HG03439 (cell line): ENCODE measurements around the gene CC2D1A.

Experiments
- ATAC-seq: cut with Tn5 transposase; IDR thresholded peaks from one replicate; pipeline ENCODE4 v1.9.1; 2021; ENCODE audit warnings: mild to moderate bottlenecking, moderate library complexity; ENCODE audit not compliant: unreplicated experiment

Gene CC2D1A

DNA sequence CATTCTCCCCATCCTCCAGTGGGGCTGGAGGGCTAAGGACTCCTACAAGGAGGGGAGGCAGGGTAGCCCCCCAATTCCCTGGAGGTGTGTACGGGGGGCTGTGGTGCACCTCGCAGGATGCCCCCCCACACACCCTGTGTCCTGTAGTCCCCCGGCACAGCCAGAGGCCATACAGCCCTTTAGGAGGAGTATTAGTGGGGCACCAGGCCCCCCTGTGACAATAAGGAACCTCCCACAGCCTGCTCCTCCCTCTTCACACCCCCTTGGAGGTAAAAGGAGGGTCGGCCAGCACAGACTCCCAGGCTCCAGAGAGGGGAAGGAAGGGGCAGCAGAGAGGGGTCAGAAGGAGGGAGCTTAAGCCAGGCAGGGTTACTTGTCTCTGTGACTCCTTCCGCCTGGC lies 29.2 kb upstream of the CC2D1A start, which contains the start of gene NANOS3:
Gene NANOS3 (plus strand): TSS at position 301 of the 400 bp plus-strand sequence. CDS start 115 bp downstream, outside the sequence.
- ATAC-seq: no peak

DNA sequence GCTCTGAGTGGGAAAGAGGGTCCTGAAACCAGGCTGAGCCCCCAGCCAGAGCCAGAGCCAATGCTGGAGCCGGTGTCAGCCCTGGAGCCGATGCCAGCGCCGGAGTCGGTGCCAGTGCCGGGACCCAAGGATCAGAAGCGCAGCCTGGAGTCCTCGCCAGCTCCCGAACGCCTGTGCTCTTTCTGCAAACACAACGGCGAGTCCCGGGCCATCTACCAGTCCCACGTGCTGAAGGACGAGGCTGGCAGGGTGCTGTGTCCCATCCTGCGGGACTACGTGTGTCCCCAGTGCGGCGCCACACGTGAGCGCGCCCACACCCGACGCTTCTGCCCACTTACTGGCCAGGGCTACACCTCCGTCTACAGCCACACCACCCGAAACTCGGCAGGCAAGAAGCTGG lies 28.7 kb upstream of the CC2D1A start:
- no peak for ATAC-seq

DNA sequence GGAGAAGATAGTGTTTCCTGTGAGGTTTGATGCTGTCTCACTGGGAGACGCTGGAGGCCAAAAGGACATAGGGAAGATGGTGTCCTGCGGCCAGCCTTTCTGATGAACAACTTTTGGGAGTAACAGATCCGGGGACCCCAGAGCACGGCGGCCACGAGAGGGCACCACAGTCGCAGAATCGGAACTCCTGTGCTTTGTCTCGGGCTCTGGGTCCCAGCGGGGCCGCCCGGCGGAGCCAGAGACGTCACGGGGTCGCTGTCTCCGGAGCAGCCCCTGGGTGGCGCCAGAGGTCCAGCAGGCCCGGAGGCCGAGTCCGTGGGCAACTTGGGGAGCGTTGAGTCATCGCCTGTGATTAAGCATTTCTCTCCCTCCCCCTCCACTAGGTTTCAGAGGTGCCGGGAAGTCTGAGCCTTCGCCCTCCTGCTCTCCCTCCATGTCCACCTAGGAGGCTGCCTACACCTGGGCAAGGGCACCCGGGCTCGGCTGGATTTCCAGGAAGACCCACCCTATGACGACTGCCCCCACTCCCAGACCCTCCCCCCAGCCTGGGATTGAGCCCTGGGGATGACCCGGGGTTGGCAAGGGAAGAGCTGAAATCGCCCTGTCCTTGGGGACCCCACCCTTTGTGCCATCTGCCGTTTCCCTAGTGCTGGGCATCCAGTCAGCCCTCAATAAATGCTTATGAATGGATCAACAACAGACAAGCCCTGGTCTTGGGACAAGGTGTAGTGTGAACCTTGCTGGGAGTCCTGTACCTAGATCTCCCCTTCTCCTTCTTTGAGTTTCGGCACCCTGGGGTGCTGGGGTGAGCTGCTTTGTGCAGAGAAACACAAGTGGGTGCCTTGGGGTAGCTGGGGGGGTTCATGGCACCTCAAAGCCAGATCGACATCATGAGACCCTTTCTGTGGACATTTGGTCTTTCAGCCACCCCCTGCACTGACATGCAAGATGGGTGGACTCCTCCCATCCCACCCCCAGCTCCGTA lies 25.6 kb upstream of the CC2D1A start:
- ATAC-seq: peak; percentile 79

DNA sequence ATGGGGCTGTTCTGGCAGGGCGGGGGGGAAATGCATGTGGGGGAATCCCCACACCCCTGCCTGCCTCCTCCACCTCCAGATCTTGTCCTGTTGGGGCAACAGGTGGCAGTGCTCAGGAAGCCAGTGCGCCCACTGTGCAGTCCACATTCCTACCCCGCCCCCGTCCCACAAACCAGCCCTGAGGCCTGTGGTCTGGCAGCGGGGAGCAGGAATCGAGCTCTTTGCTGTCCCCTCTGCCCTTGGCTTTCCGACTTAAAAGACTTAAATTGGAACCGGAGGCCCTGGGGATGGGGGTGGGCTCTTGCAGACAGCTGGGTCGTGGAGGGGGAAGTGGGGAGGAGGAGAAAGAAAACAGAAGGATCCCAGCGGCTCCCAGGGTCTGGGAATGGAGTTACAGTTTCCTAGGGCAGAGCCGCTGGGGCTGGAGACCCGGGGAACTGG lies 24.7 kb upstream of the CC2D1A start:
- no peak for ATAC-seq

DNA sequence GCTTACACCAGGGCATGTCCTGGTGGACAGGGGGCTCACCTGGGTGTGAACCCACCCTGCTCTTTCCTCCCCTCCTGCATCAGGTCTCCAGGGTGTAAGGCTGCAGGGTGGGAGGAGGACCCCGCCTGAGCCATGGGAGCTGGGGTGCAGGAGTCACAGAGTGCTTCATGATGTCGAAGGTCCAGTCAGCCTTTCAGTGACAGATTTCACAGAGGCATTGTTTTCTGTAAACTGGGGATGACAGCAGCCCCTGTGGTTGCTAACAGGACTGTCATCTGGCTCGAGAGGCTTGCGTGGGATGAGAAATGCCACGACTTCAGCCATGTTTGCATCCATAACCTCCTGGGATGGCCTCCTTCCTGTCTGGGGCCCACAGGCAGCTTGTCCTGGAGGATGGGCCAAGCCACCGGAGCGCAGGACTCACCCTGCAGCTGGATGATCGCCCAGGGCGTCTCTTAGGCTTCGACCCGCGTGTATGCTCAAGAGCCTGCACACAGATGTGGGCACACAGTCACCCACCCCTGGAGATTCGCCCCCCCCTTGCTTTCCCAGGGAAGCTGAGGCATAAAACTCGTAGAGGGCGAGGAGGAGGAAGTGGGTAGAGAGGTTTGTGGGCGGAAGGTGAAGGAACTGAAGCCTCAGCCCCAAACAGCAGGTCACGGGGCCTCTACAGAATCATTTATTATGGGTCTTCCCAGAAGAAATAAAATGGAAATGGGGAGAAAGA lies 24.1 kb upstream of the CC2D1A start:
- no peak for ATAC-seq

DNA sequence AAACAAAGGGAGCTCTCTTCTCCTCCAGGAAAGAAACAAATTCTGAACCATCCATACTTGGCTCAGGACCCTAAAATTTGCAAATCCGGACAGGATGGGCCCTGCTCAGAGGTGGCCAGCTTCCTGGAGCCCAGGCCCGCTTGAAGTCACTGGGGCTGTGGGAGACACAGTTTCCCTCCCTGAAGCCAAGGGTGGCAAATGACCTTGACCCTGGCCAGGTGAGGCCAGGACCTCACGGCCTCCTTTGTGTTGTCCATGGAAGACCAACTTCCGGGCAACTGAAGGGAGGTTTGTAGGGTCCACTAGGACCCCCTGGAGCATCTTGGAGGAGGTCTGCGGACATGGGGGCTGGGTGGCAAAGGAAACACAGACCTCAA lies 23.6 kb upstream of the CC2D1A start:
- ATAC-seq: no peak

DNA sequence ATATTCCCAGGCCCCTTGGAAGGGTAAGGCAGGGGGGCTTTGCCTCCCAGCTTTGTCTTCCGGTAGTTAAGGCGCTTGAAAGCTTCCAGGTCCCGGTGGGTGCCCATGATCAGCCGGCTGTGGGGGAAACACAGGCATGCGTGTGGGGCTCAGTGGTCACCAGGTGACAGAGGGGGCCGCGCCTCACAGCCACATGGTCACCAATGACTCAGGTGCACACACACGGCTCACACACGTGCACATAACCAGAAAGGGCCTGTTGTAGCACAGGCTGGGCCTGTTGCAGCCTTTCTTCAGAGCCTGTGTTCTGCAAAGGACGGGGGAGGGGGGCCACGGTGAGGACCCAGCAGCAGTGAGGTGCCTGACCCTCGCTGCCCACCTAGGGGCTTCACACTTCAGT lies 23.2 kb upstream of the CC2D1A start:
- no peak for ATAC-seq

DNA sequence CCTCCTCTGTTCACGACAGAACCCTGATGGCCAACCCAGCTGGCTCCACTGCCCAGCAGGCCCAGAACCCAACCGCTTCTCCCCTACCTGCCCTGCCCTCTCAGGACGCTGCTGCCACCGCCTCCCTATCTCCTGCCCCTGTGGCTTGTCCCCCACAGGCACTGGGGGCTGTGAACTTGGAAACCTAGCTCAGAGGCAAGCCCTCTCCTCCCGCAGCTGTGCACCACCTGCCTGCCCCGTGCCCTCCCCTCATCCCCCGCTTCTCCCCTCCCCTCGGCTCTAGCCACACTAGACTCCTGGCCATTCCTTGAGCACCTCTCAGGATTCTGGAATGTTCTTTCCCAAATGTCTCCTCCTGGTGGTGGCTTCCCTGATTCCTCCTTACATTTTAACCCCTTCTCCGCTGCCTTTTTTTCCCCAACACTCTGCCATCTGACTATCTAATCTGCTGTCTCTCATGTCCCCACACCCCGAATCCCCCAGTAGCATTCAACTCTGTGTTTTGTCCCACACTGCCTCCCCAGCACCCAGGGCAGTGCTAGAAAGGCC lies 22.4 kb upstream of the CC2D1A start:
- no peak for ATAC-seq

DNA sequence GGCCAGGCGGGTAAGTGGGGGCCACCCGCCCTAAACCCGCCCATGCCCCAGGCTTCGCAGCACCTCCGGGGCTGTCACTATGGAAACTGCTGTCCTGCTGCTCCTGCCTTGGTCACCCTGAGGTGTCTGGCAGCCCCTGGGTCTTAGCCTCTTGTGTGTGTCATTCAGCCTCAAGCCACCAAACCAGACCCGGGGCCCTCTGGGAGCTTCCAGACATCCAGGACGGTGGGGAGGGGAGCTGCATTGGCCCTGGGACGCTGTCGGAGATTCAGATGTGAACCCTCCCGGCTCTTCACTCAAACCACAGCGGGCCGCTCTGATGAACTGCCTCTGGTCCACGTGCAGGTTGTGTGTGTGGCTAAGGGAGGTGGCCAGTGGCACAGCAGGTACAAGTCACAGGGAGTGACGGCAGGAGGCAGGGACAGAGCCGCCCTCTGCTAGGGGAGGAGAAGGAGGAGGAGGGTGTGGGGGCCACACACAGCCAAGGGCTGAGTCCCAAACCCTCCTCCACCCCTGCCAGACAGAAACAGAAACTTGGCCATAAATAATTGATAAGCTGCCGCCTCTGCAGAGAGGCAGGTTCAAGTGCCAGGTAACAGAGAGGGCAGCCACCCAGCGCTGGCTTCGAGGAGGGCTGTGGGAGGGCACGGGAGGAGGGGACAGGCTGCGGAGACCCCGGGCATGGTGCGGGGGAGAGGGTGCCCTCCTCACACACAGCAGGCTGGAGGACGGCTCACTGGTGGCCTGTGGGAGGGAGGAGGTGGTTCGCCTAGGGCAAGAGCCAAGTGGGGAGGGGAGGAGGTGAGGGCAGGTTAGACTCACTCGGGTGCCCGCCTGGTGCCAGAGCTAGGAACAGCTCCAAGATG lies 21.0 kb upstream of the CC2D1A start:
- ATAC-seq: no peak

DNA sequence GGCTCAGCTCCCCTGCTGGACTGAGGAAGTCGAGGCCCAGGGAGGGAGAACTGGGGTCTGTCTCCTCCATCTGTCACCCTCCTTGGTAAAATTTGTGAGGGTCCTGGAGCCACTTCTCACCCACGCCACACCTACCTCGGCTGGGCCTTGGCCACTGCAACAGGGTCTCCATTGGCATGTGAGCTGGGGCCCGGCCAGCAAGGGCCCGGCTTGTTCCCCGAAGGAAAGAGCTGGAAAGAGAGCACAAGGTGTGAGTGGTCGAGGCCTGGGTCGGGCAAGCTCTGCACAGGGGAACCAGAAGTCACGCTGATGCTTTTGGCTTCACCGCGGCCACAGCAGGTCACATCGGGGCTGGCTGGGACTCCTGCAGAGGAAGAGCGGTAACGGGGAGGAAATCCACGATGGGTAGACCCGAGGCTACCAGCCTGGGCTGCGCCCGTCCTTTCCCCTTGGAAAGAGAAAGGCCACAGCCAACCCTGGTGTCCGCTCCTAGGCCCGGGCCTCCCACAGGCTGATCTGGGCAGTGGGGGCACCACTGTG lies 20.1 kb upstream of the CC2D1A start:
- ATAC-seq: no peak

DNA sequence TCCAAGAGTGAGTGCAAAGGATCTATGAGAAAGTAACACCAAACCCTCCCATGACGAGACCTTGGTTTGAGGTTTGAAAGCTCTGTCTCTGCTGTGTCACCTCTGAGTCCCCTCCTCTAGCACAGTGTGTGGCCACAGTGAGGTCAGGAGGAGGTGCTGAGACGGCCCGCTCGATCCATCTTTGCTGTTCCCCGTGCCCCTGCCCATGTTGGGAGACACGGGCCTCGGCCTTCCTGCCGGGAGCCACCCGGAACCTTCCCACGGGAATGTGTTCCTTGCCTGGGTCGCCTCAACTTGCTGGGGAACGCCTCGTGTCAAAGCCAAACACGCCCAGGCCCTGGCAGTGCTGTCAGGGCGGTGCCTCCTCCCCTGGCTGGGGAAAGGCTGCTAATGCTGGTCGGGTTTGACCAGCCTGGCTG lies 19.0 kb upstream of the CC2D1A start:
- no peak for ATAC-seq

DNA sequence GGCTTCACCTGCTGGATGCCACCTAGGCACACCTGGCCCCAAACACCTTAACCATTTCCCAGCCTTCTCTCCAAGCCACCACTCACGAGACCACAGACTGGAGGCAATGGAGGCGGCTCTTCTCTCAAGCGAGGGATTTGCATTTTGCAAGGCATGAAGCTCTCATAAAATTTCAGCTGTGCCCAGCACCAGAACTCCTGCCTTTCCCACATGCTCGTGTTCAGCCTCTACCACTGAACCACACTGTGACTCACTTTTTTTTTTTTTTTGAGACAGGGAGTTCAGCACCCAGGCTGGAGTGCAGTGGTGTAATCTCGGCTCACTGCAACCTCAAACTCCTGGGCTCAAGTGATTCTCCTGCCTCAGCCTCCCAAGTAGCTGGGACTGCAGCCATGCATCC lies 18.5 kb upstream of the CC2D1A start:
- ATAC-seq: no peak

DNA sequence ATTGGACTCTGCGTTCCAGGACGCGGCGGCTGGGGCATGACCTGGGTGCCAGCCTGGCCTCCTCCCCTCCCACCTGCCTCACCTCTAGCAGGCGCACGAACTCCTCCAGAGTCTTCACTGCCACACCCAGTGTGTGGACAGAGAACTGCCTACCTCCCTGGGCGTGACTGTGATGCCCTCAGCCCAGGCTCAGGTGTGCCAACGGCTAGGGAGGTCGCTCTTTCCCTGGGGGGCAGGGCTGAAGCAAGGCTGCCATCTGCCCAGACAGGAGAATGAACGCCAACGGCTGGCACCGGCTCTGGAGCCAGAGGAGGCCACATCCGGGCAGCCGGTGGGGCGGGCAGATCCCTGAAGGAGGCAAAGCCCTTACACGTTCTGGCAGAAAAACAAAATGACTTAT lies 17.7 kb upstream of the CC2D1A start:
- ATAC-seq: no peak

DNA sequence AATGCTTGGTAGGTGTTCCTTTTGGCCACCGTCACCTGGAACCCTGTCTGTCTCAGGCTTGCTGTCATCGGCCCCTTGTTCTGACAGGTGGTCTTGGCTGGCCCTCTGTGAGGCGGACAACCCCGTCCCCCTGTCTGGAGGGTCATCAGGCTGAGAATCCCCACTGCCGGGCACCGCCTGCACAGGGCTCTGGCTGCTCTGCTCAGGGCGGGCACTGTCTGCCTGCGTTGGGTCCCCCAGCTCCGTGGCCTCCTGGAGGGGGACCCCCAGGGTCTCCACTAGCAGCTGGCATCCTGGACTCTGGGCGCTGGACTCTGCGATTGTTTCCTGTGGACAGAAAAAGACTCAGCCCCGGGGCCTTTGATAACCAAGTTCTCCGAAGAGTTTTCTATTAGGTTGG lies 15.9 kb upstream of the CC2D1A start:
- no peak for ATAC-seq

DNA sequence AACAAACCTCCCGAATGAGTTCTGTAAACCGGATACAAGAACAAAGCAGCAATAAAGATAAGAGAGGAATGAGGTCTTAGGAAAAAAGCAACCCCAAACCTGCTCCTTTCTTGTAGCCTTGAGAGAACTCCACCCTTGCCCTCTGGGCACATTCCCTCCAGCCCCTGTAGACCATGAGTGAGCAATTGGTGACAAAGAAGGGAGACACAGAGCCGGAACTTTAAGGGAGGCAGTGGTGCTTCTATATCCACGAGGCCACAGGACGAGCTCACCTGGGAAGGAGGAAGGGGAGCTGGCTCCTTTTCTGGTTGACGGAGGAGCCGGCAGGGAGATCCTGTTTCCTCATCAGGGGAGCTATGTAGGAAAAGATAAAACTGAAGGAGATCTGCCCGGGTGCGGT lies 13.1 kb upstream of the CC2D1A start:
- no peak for ATAC-seq

DNA sequence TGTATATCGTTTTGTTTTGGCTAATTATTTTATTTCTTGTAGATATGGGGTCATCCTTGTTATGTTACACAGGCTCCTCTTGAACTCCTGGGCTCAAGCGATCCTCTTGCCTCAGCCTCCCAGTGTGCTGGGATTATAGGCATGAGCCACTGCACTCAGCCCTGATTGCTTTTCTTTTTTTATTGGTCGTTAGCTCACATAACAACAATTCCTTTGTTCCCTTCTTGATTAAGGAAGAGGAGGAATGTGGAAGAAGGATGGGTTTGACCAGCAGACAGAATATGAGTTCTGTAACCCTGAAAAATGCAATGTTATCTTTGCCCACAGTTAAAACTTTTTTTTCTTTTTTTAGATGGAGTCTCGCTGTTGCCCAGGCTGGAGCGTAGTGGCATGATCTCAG lies 11.4 kb upstream of the CC2D1A start:
- no peak for ATAC-seq

DNA sequence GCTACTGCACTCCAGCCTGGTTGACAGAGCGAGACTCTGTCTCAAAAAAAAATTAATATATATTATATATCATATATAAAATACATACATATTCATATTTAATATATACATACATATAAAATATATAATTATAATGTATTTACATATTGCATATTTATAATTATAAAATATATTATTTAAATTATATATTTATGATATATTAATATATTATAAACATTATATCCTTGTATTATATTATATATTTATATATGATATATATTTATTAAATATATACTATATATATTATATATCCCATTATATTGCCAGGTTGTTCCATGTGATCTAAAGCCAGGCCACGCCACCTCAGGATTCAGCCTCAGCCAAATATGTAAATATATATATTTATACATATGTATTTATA lies 9.8 kb upstream of the CC2D1A start:
- no peak for ATAC-seq

DNA sequence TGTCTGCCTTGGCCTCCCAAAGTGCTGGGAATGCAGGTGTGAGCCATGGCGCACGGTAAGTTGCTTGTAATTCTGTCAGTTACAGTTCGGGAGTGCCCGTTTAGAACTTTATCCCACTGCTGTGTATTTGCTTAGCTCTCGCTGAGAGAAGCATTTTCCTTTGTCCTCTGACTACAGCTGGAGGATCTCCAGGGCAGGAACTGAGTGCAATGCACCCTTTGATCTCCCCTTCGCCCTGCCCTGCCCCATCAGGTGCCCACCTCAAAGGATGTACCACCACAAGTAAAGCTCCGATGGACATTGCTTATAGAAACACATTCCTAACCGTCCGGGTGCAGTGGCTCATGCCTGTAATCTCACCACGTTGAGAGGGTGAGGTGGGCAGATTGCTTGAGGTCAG lies 6.6 kb upstream of the CC2D1A start:
- ATAC-seq: no peak

DNA sequence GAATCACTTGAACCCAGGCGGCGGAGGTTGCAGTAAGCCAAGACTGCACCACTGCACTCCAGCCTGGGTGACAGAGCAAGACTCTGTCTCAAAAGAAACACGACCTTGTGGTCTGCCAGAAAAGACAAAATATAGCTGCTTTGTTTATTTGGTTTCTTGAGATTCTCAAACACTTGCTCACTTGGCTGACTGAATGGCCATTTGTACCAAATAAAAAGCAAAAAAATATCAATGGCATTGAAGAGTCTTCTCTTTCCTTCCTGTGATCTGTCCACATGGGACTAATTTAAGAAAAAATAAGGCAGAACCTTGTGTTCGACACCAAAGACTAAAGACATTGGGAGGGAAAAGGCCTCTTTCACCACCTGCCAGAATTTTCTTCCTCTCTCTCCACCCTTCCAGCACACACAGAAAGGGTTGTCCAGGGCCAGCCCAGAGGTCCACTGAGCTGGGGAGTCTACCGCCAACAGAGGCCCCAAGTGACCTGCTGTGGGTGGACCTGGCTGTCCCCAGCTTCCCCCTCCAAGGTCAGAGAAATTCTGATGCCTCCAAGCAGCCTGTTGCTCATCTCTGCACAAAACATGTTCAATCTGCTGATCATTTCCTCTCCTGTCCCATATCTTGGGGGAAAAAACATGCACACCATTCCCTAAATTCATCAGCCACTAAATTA lies 6.0 kb upstream of the CC2D1A start:
- no peak for ATAC-seq

DNA sequence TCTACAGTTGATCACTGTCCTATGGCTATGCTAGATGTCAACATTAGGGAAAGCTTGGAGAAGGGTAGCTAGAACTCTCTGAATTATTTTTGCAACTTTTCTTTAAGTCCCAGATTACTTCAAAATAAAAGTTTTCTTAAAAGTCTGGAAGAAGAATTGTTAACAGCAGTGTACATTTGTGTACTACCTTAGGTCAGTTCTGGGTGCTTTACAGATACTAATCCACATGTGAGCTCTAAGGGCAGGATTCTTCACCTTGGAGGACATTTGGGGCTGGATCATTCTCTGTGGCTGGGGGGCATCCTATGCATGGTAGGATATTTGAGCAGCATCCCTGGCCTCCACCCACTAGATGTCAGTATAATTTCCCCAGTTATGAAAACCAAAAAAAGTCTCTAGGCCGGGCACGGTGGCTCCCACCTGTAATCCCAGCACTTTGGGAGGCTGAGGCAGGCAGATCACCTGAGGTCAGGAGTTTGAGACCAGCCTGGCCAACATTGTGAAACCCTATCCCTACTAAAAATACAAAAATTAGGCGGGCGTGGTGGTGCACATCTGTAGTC lies 2.9 kb upstream of the CC2D1A start:
- ATAC-seq: no peak
